ENCODE data around the gene GCC1. TPM values are rescaled to one million over a fixed set of nuclear protein-coding genes. Genes with fewer than 3 reads are reported as not detected.
"Not testable (repeated sequence)": the region's sequence is repeated elsewhere in the genome, so short reads cannot be mapped to it uniquely, and the experiment has no call there.

The GCC1 gene
- total and polyA plus RNA-seq, 2 donors: 7.3 to 11.4 TPM

- no peaks in the 10 kb centered on the region for H3K36me3 ChIP-seq (ENCODE audit: control insufficient read depth in 2 of 2, insufficient read depth in 2 of 2, low read length in 1 of 2)
- H3K27me3 ChIP-seq (ENCODE audit: control insufficient read depth in 2 of 2, insufficient read depth in 1 of 2, low read length in 1 of 2): no peaks in the 10 kb centered on the region
- H3K4me3 ChIP-seq (ENCODE audit: low read length in 2 of 2): no peak overlapping the region
- DNase-seq (ENCODE audit: low read depth in 6 of 9, low spot score in 9 of 9): no peak
- H3K27ac ChIP-seq (ENCODE audit: low read depth in 1 of 2, low read length in 1 of 2): no peak overlapping the region
- H3K4me1 ChIP-seq (ENCODE audit: control insufficient read depth in 2 of 2, insufficient read depth in 2 of 2, low read length in 2 of 2): no peaks in the 10 kb centered on the region
- H3K9me3 ChIP-seq (ENCODE audit: control insufficient read depth in 2 of 2, insufficient read depth in 1 of 2, low read length in 1 of 2): no peaks in the 10 kb centered on the region
- WGBS: 77% methylated on average over 2 of the region's 2 CpGs
Measured at GRCh38 chr7:127557803-127558202, 27.6 kb downstream of the GCC1 start.

- Histone ChIP-seq H3K9me3 (ENCODE audit: control insufficient read depth in 2 of 2, insufficient read depth in 1 of 2, low read length in 1 of 2) (no peaks in the 10 kb centered on the region), H3K36me3 (ENCODE audit: control insufficient read depth in 2 of 2, insufficient read depth in 2 of 2, low read length in 1 of 2) (no peaks in the 10 kb centered on the region), H3K4me1 (ENCODE audit: control insufficient read depth in 2 of 2, insufficient read depth in 2 of 2, low read length in 2 of 2) (no peaks in the 10 kb centered on the region), H3K27ac (ENCODE audit: low read depth in 1 of 2, low read length in 1 of 2) (no peak overlapping the region), H3K4me3 (ENCODE audit: low read length in 2 of 2) (no peak overlapping the region), H3K27me3 (ENCODE audit: control insufficient read depth in 2 of 2, insufficient read depth in 1 of 2, low read length in 1 of 2) (no peaks in the 10 kb centered on the region)
- WGBS: 91% methylated on average over 2 of the region's 2 CpGs
- DNase-seq (ENCODE audit: low read depth in 6 of 9, low spot score in 9 of 9): no peak
Measured at GRCh38 chr7:127556404-127556803, 29.0 kb downstream of the GCC1 start.

GRCh38 chr7:127551941-127552340, 33.5 kb downstream of the GCC1 start:
- H3K4me1 ChIP-seq (ENCODE audit: control insufficient read depth in 2 of 2, insufficient read depth in 2 of 2, low read length in 2 of 2): no peaks in the 10 kb centered on the region
- 86% methylated on average over 4 of the region's 4 CpGs for WGBS

DNA sequence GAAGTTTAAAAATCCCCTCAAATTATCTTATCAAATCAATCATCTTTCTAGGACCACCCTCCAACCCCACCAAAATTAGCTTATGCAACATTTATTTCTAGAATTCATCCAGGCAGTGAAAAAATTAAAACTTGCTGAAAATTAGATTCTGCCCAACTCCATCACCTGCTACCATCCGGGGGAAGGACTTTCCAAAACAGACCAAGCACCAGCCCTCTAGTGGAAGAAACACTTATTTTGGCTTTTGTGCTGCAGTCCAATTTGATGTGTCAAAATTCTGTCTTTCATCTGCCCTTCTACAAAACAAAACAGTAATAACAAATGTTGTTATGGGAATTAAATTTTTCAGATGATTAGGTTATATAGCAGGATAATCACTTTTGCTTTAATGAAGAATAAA, 35.1 kb downstream of the GCC1 start:
- H3K4me3 ChIP-seq (ENCODE audit: low read length in 2 of 2): no peak overlapping the region
- WGBS: 46% methylated on average over 1 of the region's 1 CpG

More at GRCh38 chr7:127551941-127552340, 33.5 kb downstream of the GCC1 start:
- no peak for DNase-seq (ENCODE audit: low read depth in 6 of 9, low spot score in 9 of 9)
- Histone ChIP-seq H3K27ac (ENCODE audit: low read depth in 1 of 2, low read length in 1 of 2) (no peak overlapping the region), H3K9me3 (ENCODE audit: control insufficient read depth in 2 of 2, insufficient read depth in 1 of 2, low read length in 1 of 2) (no peaks in the 10 kb centered on the region), H3K36me3 (ENCODE audit: control insufficient read depth in 2 of 2, insufficient read depth in 2 of 2, low read length in 1 of 2) (no peaks in the 10 kb centered on the region), H3K27me3 (ENCODE audit: control insufficient read depth in 2 of 2, insufficient read depth in 1 of 2, low read length in 1 of 2) (no peaks in the 10 kb centered on the region), H3K4me3 (ENCODE audit: low read length in 2 of 2) (no peak overlapping the region)

GRCh38 chr7:127546313-127546712, 39.1 kb downstream of the GCC1 start:
- DNase-seq (ENCODE audit: low read depth in 6 of 9, low spot score in 9 of 9): no peak
- no peaks in the 10 kb centered on the region for H3K27me3 ChIP-seq (ENCODE audit: control insufficient read depth in 2 of 2, insufficient read depth in 1 of 2, low read length in 1 of 2)
- no peak overlapping the region for H3K27ac ChIP-seq (ENCODE audit: low read depth in 1 of 2, low read length in 1 of 2)
- H3K36me3 ChIP-seq (ENCODE audit: control insufficient read depth in 2 of 2, insufficient read depth in 2 of 2, low read length in 1 of 2): no peaks in the 10 kb centered on the region
- H3K4me3 ChIP-seq (ENCODE audit: low read length in 2 of 2): no peak overlapping the region
- H3K4me1 ChIP-seq (ENCODE audit: control insufficient read depth in 2 of 2, insufficient read depth in 2 of 2, low read length in 2 of 2): no peaks in the 10 kb centered on the region
- H3K9me3 ChIP-seq (ENCODE audit: control insufficient read depth in 2 of 2, insufficient read depth in 1 of 2, low read length in 1 of 2): peaks cover 1 to 11% of the 10 kb centered on the region in 2 donors
- WGBS: 90% methylated on average over 1 of the region's 1 CpG

More for the DNA sequence above, 35.1 kb downstream of the GCC1 start:
- Histone ChIP-seq H3K36me3 (ENCODE audit: control insufficient read depth in 2 of 2, insufficient read depth in 2 of 2, low read length in 1 of 2) (no peaks in the 10 kb centered on the region), H3K4me1 (ENCODE audit: control insufficient read depth in 2 of 2, insufficient read depth in 2 of 2, low read length in 2 of 2) (no peaks in the 10 kb centered on the region), H3K27ac (ENCODE audit: low read depth in 1 of 2, low read length in 1 of 2) (no peak overlapping the region), H3K9me3 (ENCODE audit: control insufficient read depth in 2 of 2, insufficient read depth in 1 of 2, low read length in 1 of 2) (peaks cover 1 to 7% of the 10 kb centered on the region in 2 donors), H3K27me3 (ENCODE audit: control insufficient read depth in 2 of 2, insufficient read depth in 1 of 2, low read length in 1 of 2) (no peaks in the 10 kb centered on the region)
- no peak for DNase-seq (ENCODE audit: low read depth in 6 of 9, low spot score in 9 of 9)

DNA sequence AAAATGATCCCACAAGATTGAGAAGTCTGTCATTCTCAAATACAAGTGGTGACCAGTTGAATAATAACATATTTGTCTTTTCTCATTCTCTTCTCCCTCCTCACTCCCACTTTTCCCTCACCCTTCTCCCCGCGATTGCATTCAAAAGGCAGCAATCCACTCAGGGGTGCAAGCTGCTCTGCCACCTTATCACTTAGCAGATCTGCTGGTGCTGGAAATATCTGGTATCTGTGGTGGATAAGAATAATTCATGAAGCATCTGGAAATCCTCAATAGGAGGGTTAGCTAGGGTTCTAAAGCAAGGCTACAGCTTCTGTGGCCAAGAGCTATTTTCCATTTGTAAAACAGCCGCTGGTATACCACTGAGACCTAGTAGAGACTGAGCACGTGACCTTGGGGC, 43.8 kb downstream of the GCC1 start:
- DNase-seq (ENCODE audit: low read depth in 6 of 9, low spot score in 9 of 9): no peak
- Histone ChIP-seq H3K36me3 (ENCODE audit: control insufficient read depth in 2 of 2, insufficient read depth in 2 of 2, low read length in 1 of 2) (no peaks in the 10 kb centered on the region), H3K9me3 (ENCODE audit: control insufficient read depth in 2 of 2, insufficient read depth in 1 of 2, low read length in 1 of 2) (peaks cover 1 to 11% of the 10 kb centered on the region in 2 donors), H3K27ac (ENCODE audit: low read depth in 1 of 2, low read length in 1 of 2) (no peak overlapping the region), H3K4me1 (ENCODE audit: control insufficient read depth in 2 of 2, insufficient read depth in 2 of 2, low read length in 2 of 2) (no peaks in the 10 kb centered on the region), H3K27me3 (ENCODE audit: control insufficient read depth in 2 of 2, insufficient read depth in 1 of 2, low read length in 1 of 2) (peaks cover 0 to 10% of the 10 kb centered on the region in 2 donors), H3K4me3 (ENCODE audit: low read length in 2 of 2) (no peak overlapping the region)
- WGBS: 90% methylated on average over 4 of the region's 4 CpGs

DNA sequence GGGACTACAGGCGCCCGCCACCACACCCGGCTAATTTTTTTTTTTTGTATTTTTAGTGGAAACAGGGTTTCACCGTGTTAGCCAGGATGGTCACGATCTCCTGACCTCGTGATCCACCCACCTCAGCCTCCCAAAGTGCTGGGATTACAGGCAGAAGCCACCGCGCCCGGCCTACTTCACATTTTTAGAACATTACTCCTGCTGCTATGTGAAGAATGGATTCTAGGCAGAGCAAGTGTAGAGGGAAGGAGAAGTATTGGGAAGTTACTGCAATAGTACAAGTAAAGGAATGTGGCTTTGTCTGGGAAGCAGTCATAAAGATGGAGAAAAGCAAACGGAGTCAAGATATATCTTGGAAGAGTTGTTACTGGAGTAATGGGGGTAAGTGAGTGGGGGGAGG, 44.9 kb downstream of the GCC1 start:
- DNase-seq (ENCODE audit: low read depth in 6 of 9, low spot score in 9 of 9); H3K4me3 ChIP-seq (ENCODE audit: low read length in 2 of 2); H3K9me3 ChIP-seq (ENCODE audit: control insufficient read depth in 2 of 2, insufficient read depth in 1 of 2, low read length in 1 of 2); H3K27ac ChIP-seq (ENCODE audit: low read depth in 1 of 2, low read length in 1 of 2); H3K36me3 ChIP-seq (ENCODE audit: control insufficient read depth in 2 of 2, insufficient read depth in 2 of 2, low read length in 1 of 2); H3K4me1 ChIP-seq (ENCODE audit: control insufficient read depth in 2 of 2, insufficient read depth in 2 of 2, low read length in 2 of 2): not testable (repeated sequence)
- 89% methylated on average over 10 of the region's 10 CpGs for WGBS
- H3K27me3 ChIP-seq (ENCODE audit: control insufficient read depth in 2 of 2, insufficient read depth in 1 of 2, low read length in 1 of 2): peaks cover 3 to 17% of the 10 kb centered on the region in 2 donors

- Histone ChIP-seq H3K36me3 (ENCODE audit: control insufficient read depth in 2 of 2, insufficient read depth in 2 of 2, low read length in 1 of 2) (no peaks in the 10 kb centered on the region), H3K27ac (ENCODE audit: low read depth in 1 of 2, low read length in 1 of 2) (no peak overlapping the region), H3K27me3 (ENCODE audit: control insufficient read depth in 2 of 2, insufficient read depth in 1 of 2, low read length in 1 of 2) (peaks cover 3 to 20% of the 10 kb centered on the region in 2 donors), H3K9me3 (ENCODE audit: control insufficient read depth in 2 of 2, insufficient read depth in 1 of 2, low read length in 1 of 2) (no peaks in the 10 kb centered on the region), H3K4me1 (ENCODE audit: control insufficient read depth in 2 of 2, insufficient read depth in 2 of 2, low read length in 2 of 2) (no peaks in the 10 kb centered on the region), H3K4me3 (ENCODE audit: low read length in 2 of 2) (no peak overlapping the region)
- no peak for DNase-seq (ENCODE audit: low read depth in 6 of 9, low spot score in 9 of 9)
- WGBS: 96% methylated on average over 9 of the region's 9 CpGs
Measured at GRCh38 chr7:127539116-127539515, 46.3 kb downstream of the GCC1 start.

GRCh38 chr7:127536741-127537140, 48.7 kb downstream of the GCC1 start:
- no peak for DNase-seq (ENCODE audit: low read depth in 6 of 9, low spot score in 9 of 9)
- Histone ChIP-seq H3K4me1 (ENCODE audit: control insufficient read depth in 2 of 2, insufficient read depth in 2 of 2, low read length in 2 of 2) (no peaks in the 10 kb centered on the region), H3K27ac (ENCODE audit: low read depth in 1 of 2, low read length in 1 of 2) (no peak overlapping the region), H3K9me3 (ENCODE audit: control insufficient read depth in 2 of 2, insufficient read depth in 1 of 2, low read length in 1 of 2) (no peaks in the 10 kb centered on the region), H3K27me3 (ENCODE audit: control insufficient read depth in 2 of 2, insufficient read depth in 1 of 2, low read length in 1 of 2) (peaks cover 3 to 20% of the 10 kb centered on the region in 2 donors), H3K36me3 (ENCODE audit: control insufficient read depth in 2 of 2, insufficient read depth in 2 of 2, low read length in 1 of 2) (no peaks in the 10 kb centered on the region), H3K4me3 (ENCODE audit: low read length in 2 of 2) (no peak overlapping the region)
- 13% methylated on average over 16 of the region's 16 CpGs for WGBS

DNA sequence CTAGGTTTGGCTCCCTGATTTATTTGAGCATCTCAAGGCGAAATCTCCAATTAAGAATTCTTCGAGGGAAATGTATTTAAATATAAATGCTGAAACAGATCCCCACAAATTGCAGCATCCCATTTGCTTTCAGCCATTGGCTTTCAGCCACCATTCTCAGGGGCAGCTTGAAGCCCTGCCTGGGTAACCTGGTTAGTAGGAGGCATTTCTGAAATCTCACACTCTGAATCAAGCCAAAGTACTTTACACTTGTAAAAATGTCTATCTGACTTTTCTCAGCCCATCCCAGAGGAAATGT, 49.1 kb downstream of the GCC1 start:
- Histone ChIP-seq H3K36me3 (ENCODE audit: control insufficient read depth in 2 of 2, insufficient read depth in 2 of 2, low read length in 1 of 2) (no peaks in the 10 kb centered on the region), H3K27me3 (ENCODE audit: control insufficient read depth in 2 of 2, insufficient read depth in 1 of 2, low read length in 1 of 2) (peaks cover 3 to 20% of the 10 kb centered on the region in 2 donors), H3K9me3 (ENCODE audit: control insufficient read depth in 2 of 2, insufficient read depth in 1 of 2, low read length in 1 of 2) (no peaks in the 10 kb centered on the region), H3K27ac (ENCODE audit: low read depth in 1 of 2, low read length in 1 of 2) (no peak overlapping the region), H3K4me3 (ENCODE audit: low read length in 2 of 2) (no peak overlapping the region), H3K4me1 (ENCODE audit: control insufficient read depth in 2 of 2, insufficient read depth in 2 of 2, low read length in 2 of 2) (no peaks in the 10 kb centered on the region)
- DNase-seq (ENCODE audit: low read depth in 6 of 9, low spot score in 9 of 9): no peak
- WGBS: 72% methylated on average over 2 of the region's 2 CpGs
